Epithelial cell of proximal tubule (primary cell): ENCODE results near the gene FHOD1. TPM values are rescaled to one million over a fixed set of nuclear protein-coding genes. Genes with fewer than 3 reads are reported as not detected.
A peak's percentile ranks its signal among the peaks of the same experiment; 100 is the strongest.

ENCODE experiments used
- DNase-seq: peaks from one replicate; pipeline ENCODE4 v3.0.0-alpha.2; 2011; ENCODE audit warnings: low read depth
- H3K4me3 ChIP-seq: 2 replicates; pipeline ENCODE4 v1.5.1; 2011; ENCODE audit warnings: low read depth, mild to moderate bottlenecking, low read length
- total RNA-seq: library from RNA; depleted of rRNA; stranded (reverse); fragments of >200 nt; gene quantifications from 2 replicates; pipeline ENCODE4 v1.2.3, GENCODE V29; 2015
- TF ChIP-seq, protein P1 (sequence below): conservative IDR thresholded peaks from 2 replicates; pipeline ENCODE4 v1.5.1; 2012; ENCODE audit warnings: low read depth, mild to moderate bottlenecking, low read length

FHOD1 gene
- total RNA-seq, 1 donor from 2014 or later: 20.1 TPM

- H3K4me3 ChIP-seq: peak overlapping the region; percentile 90
- DNase-seq: no peak
- TF ChIP-seq, protein P1, sequence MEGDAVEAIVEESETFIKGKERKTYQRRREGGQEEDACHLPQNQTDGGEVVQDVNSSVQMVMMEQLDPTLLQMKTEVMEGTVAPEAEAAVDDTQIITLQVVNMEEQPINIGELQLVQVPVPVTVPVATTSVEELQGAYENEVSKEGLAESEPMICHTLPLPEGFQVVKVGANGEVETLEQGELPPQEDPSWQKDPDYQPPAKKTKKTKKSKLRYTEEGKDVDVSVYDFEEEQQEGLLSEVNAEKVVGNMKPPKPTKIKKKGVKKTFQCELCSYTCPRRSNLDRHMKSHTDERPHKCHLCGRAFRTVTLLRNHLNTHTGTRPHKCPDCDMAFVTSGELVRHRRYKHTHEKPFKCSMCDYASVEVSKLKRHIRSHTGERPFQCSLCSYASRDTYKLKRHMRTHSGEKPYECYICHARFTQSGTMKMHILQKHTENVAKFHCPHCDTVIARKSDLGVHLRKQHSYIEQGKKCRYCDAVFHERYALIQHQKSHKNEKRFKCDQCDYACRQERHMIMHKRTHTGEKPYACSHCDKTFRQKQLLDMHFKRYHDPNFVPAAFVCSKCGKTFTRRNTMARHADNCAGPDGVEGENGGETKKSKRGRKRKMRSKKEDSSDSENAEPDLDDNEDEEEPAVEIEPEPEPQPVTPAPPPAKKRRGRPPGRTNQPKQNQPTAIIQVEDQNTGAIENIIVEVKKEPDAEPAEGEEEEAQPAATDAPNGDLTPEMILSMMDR: no peak
These were observed 2.1 kb downstream of the FHOD1 start for GRCh38 chr16:67245186-67245585.

DNA sequence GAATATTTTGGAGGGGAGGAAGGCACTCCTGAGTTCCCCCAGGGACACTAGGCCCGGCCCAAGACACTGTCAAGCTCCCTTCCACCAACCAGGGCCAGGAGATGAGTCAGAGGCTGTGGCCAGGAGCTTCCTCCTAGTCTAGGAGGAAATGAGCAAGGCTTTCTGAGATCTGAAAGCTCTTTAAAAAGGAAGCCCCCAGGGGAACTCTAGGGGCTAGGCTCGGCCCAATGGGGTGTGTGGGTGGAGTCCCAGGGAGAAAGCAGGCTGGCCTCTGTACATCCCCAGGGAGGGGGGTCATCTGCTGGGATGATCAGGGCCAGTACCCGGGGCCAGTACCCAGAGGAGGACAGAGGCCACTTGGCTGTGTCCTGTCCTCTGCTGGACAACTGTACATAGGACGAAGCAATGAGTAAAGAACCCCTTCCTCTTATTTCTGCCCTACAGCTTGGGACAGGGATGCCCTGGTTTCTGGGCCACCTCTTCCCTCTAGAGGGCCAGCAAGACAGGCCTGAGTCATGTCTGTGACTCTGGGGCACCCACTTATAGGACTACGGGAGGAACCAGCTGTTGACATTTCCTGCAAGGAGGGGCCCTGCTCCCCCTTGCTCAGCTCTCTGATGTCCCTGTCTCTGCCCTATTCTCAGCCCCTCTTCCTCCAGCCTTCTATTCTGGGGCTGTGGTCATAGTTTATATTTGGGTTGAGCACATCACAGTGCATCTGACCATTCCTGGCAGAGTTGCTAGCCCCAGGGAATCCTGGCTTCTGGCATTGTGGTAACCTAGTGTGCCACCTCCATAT, 2.7 kb downstream of the FHOD1 start:
- H3K4me3 ChIP-seq: no peak overlapping the region
- DNase-seq: no peak
- TF ChIP-seq, protein P1: no peak

- no peak for DNase-seq
- H3K4me3 ChIP-seq: no peak overlapping the region
- TF ChIP-seq, protein P1: no peak
These were observed 3.8 kb downstream of the FHOD1 start for GRCh38 chr16:67243481-67243880.

- H3K4me3 ChIP-seq: no peak overlapping the region
- TF ChIP-seq, protein P1: no peak
- no peak for DNase-seq
These were observed 5.0 kb downstream of the FHOD1 start for GRCh38 chr16:67242138-67242730.

DNA sequence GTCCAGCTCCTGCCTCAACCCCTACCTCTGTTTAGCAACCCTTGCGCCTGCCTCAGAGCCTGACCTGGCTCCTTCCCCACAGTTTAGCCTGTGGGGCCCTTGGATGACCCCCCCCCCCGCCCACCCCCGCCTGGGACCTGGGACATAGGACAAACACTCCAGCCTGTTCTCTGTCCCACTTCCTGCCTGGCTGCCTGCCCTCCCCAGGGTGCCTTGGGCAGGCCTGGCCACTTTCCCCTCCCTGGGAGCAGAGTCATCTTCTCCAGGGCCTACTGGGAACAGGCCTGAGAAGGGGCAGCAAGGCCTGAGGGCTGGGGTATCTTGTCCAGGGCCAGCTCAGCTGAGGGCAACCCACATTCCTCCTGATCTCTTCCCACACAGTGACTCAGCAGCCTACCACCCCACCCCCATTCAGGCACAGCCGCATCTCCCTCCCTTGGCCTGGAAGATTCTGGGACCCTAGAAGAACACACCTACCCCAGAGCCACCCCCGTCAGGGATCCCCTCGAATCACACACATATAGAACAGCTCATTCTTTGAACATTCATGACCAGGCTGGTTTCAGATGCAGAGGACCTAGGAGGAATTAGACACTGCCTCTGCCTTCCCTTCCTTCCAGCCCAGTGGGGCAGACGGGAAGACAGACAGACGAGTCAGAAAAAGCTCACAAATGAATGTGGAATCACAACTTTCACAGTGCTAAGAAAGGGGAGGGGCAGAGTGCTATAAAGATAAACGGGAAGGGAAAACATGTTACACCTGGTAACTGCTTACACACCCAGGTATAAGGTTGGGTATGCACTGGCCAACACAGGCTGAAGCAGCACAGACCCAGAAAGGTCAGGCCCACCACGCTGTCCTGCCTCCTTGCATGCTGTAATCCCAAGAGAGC, 6.0 kb downstream of the FHOD1 start:
- no peak overlapping the region for H3K4me3 ChIP-seq
- TF ChIP-seq, protein P1: no peak
- no peak for DNase-seq

DNA sequence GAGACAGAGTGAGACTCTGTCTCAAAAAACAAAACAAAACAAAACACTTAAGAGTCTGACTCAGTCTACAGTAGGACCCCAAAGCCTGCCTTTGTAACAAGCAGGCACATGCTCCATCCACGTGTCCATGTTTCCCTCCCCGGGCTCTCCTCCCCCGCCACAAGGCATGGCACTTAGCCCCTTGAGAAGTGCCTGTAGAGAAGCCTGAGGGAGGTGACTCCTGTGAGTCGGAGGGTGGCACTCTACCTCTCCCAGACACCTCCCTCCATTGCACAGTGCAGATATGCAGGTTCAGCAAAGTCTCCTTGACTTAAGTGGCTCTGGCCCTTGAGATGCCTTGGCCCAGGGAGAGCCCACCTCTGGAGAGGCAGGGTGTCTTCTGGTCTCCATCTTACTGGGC, 6.8 kb downstream of the FHOD1 start:
- DNase-seq: no peak
- H3K4me3 ChIP-seq: no peak overlapping the region
- TF ChIP-seq, protein P1: no peak
